HCT116 (cell line): ENCODE data around the gene FBXW8. TPM values are rescaled to one million over a fixed set of nuclear protein-coding genes. Genes with fewer than 3 reads are reported as not detected.

Source experiments
- ATAC-seq: fragments of 200-7000 bp; cut with Tn5 transposase; 2 replicates; pipeline ENCODE4 v1.9.1; 2020; ENCODE audit warnings: mild to moderate bottlenecking, moderate library complexity
- BruUV-seq: library from RNA; stranded (reverse); fragments of 400-500 nt; replicated peaks from 2 replicates; lab custom pipeline; 2021; lab: Mats Ljungman, UMichigan
- CTCF ChIA-PET: fragments of 300-600 bp; sonication (Branson Sonifier 250); formaldehyde crosslinking; loops from one replicate; lab custom pipeline; 2021; ENCODE audit warnings: antibody characterized with exemption; lab: Charles Lee
- POLR2A ChIA-PET: fragments of 300-600, 350-600 bp; sonication (Branson Sonifier 250); formaldehyde crosslinking; loops from one replicate; lab custom pipeline; 2021; ENCODE audit warnings: antibody characterized with exemption; lab: Charles Lee
- RAD21 ChIA-PET, 2 experiments: fragments of 300-600 bp; sonication (Branson Sonifier 250); formaldehyde crosslinking; loops; one replicate each; lab custom pipeline; 2023; ENCODE audit warnings: low total read pairs in 2 of 2; ENCODE audit not compliant: uncharacterized antibody in 2 of 2, unreplicated experiment in 2 of 2, low non-redundant PET in 1 of 2; lab: Charles Lee
- DNase-seq: peaks from one replicate; pipeline ENCODE4 v3.0.0-alpha.2; 2010; ENCODE audit warnings: low read depth, low spot score
- H2AFZ ChIP-seq: fragments of 200-600 bp; shearing (Covaris generic), sonication (generic); 2 replicates; pipeline ENCODE4 v1.6.1; 2017; ENCODE audit warnings: low read depth, mixed run types, mixed read lengths, antibody characterized with exemption, low read length; ENCODE audit not compliant: poor library complexity, severe bottlenecking
- H3K27ac ChIP-seq: 2 replicates; pipeline ENCODE4 v1.5.1; 2012; ENCODE audit warnings: low read depth, low read length
- H3K27me3 ChIP-seq: fragments of 200-600 bp; sonication (generic); 2 replicates; pipeline ENCODE4 v1.6.1; 2016; ENCODE audit warnings: mixed run types, low read length, mixed read lengths; ENCODE audit not compliant: insufficient read depth
- H3K36me3 ChIP-seq, 2 experiments: fragments of 200-500 bp in 1 of 2; fragments of 200-600 bp in 1 of 2; sonication (Bioruptor generic) in 1 of 2; sonication (generic) in 1 of 2; 2 replicates each; pipeline versions ENCODE4 v1.5.1 to v1.6.1; 2014 to 2016; ENCODE audit warnings: low read length in 2 of 2, inconsistent platforms in 1 of 2, mixed read lengths in 1 of 2, mixed run types in 1 of 2; ENCODE audit not compliant: insufficient read depth in 2 of 2, control insufficient read depth in 1 of 2
- H3K4me1 ChIP-seq, 2 experiments: fragments of 200-600 bp in 1 of 2; sonication (generic) in 1 of 2; 2 replicates each; pipeline versions ENCODE4 v1.5.1 to v1.6.1; 2012 to 2017; ENCODE audit warnings: low read length in 2 of 2, inconsistent platforms in 1 of 2, mild to moderate bottlenecking in 1 of 2, mixed read lengths in 1 of 2, mixed run types in 1 of 2, moderate library complexity in 1 of 2; ENCODE audit not compliant: insufficient read depth in 2 of 2, control insufficient read depth in 1 of 2
- H3K4me2 ChIP-seq: fragments of 200-600 bp; sonication (generic); 2 replicates; pipeline ENCODE4 v1.6.1; 2017; ENCODE audit warnings: mixed run types, low read length, mixed read lengths
- H3K4me3 ChIP-seq, 2 experiments: fragments of 200-600 bp in 1 of 2; sonication (generic) in 1 of 2; replicated peaks in 1 of 2; 2 replicates each; pipeline ENCODE4 v1.5.1; 2011 to 2016; ENCODE audit warnings: low read length in 2 of 2, control low read depth in 1 of 2, low read depth in 1 of 2, mild to moderate bottlenecking in 1 of 2, mixed read lengths in 1 of 2, mixed run types in 1 of 2
- H3K79me2 ChIP-seq: fragments of 200-600 bp; sonication (generic); 2 replicates; pipeline ENCODE4 v1.6.1; 2017; ENCODE audit warnings: mild to moderate bottlenecking, mixed run types, low read length, moderate library complexity, mixed read lengths; ENCODE audit not compliant: insufficient read depth
- H3K9ac ChIP-seq: fragments of 200-600 bp; sonication (generic); 2 replicates; pipeline ENCODE4 v1.6.1; 2016; ENCODE audit warnings: low read length, mixed read lengths
- H3K9me2 ChIP-seq: fragments of 200-600 bp; sonication (generic), shearing (Covaris generic); 2 replicates; pipeline ENCODE4 v1.6.1; 2017; ENCODE audit warnings: mixed run types, mild to moderate bottlenecking, moderate library complexity; ENCODE audit not compliant: insufficient read depth
- H3K9me3 ChIP-seq, 2 experiments: fragments of 200-500 bp in 1 of 2; fragments of 200-600 bp in 1 of 2; sonication (Bioruptor generic) in 1 of 2; sonication (generic) in 1 of 2; 2 replicates each; pipeline ENCODE4 v1.6.1; 2014 to 2017; ENCODE audit warnings: low read length in 2 of 2, mixed read lengths in 2 of 2, inconsistent platforms in 1 of 2, low read depth in 1 of 2, mild to moderate bottlenecking in 1 of 2, mixed run types in 1 of 2, moderate library complexity in 1 of 2; ENCODE audit not compliant: control insufficient read depth in 1 of 2, insufficient read depth in 1 of 2
- H4K20me1 ChIP-seq: fragments of 200-600 bp; sonication (generic), shearing (Covaris generic); 2 replicates; pipeline ENCODE4 v1.6.1; 2017; ENCODE audit warnings: mixed run types, mild to moderate bottlenecking, moderate library complexity; ENCODE audit not compliant: insufficient read depth
- CBX3 ChIP-seq: IDR thresholded peaks from 2 replicates; pipeline ENCODE4 v1.6.1; 2012; ENCODE audit warnings: low read depth
- CEBPB ChIP-seq: IDR thresholded peaks from 2 replicates; pipeline ENCODE4 v1.6.1; 2012; ENCODE audit warnings: low read depth
- EGR1 ChIP-seq: IDR thresholded peaks from 2 replicates; pipeline ENCODE4 v1.6.1; 2012; ENCODE audit warnings: low read depth
- EZH2 ChIP-seq: fragments of 200-600 bp; sonication (generic); IDR thresholded peaks from 2 replicates; pipeline ENCODE4 v1.6.1; 2017; ENCODE audit warnings: antibody characterized with exemption, mixed run types
- EZH2phosphoT487 ChIP-seq: fragments of 200-600 bp; IDR thresholded peaks from 2 replicates; pipeline ENCODE4 v1.6.1; 2018; ENCODE audit warnings: antibody characterized with exemption, borderline replicate concordance
- FOSL1 ChIP-seq: IDR thresholded peaks from 2 replicates; pipeline ENCODE4 v1.6.1; 2012; ENCODE audit warnings: low read depth
- JUND ChIP-seq: IDR thresholded peaks from 2 replicates; pipeline ENCODE4 v1.6.1; 2012
- SIN3A ChIP-seq: IDR thresholded peaks from 2 replicates; pipeline ENCODE4 v1.6.1; 2012; ENCODE audit warnings: low read depth
- SP1 ChIP-seq: IDR thresholded peaks from 2 replicates; pipeline ENCODE4 v1.6.1; 2012; ENCODE audit warnings: low read depth
- SRF ChIP-seq: IDR thresholded peaks from 2 replicates; pipeline ENCODE4 v1.6.1; 2012; ENCODE audit warnings: low read depth
- ZFX ChIP-seq: fragments of 450-650 bp; IDR thresholded peaks from 2 replicates; pipeline ENCODE4 v1.6.1; 2017
- intact Hi-C: fragments of 100-400 bp; cut with micrococcal nuclease; formaldehyde crosslinking; loops from 2 replicates; pipeline ENCODE4 v1.10.0; 2022
- total RNA-seq: library from RNA; stranded (reverse); gene quantifications from one replicate; pipeline ENCODE4 v1.2.1, GENCODE V29; 2021; ENCODE audit not compliant: unreplicated experiment
- TF ChIP-seq, protein P1 (sequence below): IDR thresholded peaks from 2 replicates; pipeline ENCODE4 v1.6.1; 2012
- TF ChIP-seq, protein P2 (sequence below): IDR thresholded peaks from 2 replicates; pipeline ENCODE4 v1.6.1; 2011; ENCODE audit warnings: mild to moderate bottlenecking, low read length, moderate library complexity; ENCODE audit not compliant: insufficient replicate concordance; ENCODE audit errors: extremely low read depth
- TF ChIP-seq, protein P3 (sequence below): IDR thresholded peaks from 2 replicates; pipeline ENCODE4 v1.6.1; 2012; ENCODE audit warnings: low read depth
- TF ChIP-seq, protein P4 (sequence below): IDR thresholded peaks from 2 replicates; pipeline ENCODE4 v1.6.1; 2012

Gene FBXW8
- total RNA-seq, 1 experiment from 2014 or later: 14.6 TPM

DNA sequence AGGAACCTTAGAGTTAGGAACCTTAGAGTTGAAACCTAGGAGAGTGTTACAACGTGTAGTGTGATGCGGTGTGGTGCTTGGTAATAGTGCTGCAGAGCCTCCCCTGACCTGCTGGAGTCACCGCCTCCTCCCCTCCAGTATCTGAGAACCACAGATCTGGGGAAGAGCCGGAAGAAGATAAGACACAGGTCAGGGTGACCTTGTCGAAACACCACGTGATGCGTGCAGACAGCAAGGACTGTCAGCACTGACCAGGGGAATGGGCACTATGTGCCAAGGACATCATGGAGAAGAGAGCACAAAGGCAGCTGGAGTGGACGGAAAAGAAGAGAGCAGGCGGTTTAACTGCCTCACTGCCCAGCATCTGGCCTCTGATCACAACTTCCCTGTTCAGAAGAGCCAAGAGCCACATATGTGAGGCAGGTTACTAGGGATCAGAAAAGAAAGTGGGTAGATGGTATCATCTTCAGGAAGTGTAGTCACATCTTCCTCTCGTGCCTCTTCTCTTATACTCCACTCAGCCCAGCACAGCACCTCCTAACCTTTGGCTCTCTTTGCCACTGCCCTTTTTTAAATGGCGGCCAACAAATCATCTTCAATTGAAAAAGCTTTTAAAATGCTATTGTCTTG, 94.8 kb downstream of the FBXW8 start:
- H3K27ac ChIP-seq: no peak overlapping the region
- DNase-seq: no peak
- no peak for TF ChIP-seq JUND
- TF ChIP-seq EZH2phosphoT487: no peak
- TF ChIP-seq, protein P1, sequence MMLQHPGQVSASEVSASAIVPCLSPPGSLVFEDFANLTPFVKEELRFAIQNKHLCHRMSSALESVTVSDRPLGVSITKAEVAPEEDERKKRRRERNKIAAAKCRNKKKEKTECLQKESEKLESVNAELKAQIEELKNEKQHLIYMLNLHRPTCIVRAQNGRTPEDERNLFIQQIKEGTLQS: no peak
- TF ChIP-seq, protein P2, sequence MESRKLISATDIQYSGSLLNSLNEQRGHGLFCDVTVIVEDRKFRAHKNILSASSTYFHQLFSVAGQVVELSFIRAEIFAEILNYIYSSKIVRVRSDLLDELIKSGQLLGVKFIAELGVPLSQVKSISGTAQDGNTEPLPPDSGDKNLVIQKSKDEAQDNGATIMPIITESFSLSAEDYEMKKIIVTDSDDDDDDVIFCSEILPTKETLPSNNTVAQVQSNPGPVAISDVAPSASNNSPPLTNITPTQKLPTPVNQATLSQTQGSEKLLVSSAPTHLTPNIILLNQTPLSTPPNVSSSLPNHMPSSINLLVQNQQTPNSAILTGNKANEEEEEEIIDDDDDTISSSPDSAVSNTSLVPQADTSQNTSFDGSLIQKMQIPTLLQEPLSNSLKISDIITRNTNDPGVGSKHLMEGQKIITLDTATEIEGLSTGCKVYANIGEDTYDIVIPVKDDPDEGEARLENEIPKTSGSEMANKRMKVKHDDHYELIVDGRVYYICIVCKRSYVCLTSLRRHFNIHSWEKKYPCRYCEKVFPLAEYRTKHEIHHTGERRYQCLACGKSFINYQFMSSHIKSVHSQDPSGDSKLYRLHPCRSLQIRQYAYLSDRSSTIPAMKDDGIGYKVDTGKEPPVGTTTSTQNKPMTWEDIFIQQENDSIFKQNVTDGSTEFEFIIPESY: no peak
- TF ChIP-seq SRF: no peak
- no peak for TF ChIP-seq FOSL1
- TF ChIP-seq EGR1: no peak
- TF ChIP-seq EZH2: no peak
- no peak for TF ChIP-seq CBX3
- no peak for TF ChIP-seq SP1
- no peak for TF ChIP-seq ZFX
- TF ChIP-seq, protein P3, sequence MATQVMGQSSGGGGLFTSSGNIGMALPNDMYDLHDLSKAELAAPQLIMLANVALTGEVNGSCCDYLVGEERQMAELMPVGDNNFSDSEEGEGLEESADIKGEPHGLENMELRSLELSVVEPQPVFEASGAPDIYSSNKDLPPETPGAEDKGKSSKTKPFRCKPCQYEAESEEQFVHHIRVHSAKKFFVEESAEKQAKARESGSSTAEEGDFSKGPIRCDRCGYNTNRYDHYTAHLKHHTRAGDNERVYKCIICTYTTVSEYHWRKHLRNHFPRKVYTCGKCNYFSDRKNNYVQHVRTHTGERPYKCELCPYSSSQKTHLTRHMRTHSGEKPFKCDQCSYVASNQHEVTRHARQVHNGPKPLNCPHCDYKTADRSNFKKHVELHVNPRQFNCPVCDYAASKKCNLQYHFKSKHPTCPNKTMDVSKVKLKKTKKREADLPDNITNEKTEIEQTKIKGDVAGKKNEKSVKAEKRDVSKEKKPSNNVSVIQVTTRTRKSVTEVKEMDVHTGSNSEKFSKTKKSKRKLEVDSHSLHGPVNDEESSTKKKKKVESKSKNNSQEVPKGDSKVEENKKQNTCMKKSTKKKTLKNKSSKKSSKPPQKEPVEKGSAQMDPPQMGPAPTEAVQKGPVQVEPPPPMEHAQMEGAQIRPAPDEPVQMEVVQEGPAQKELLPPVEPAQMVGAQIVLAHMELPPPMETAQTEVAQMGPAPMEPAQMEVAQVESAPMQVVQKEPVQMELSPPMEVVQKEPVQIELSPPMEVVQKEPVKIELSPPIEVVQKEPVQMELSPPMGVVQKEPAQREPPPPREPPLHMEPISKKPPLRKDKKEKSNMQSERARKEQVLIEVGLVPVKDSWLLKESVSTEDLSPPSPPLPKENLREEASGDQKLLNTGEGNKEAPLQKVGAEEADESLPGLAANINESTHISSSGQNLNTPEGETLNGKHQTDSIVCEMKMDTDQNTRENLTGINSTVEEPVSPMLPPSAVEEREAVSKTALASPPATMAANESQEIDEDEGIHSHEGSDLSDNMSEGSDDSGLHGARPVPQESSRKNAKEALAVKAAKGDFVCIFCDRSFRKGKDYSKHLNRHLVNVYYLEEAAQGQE: no peak
- TF ChIP-seq, protein P4, sequence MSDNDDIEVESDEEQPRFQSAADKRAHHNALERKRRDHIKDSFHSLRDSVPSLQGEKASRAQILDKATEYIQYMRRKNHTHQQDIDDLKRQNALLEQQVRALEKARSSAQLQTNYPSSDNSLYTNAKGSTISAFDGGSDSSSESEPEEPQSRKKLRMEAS: no peak
- TF ChIP-seq CEBPB: no peak
- TF ChIP-seq SIN3A: no peak
- TF ChIP-seq, all 23 proteins: peak for 0
- no peak overlapping the region for H3K9ac ChIP-seq
- H3K9me2 ChIP-seq: no peaks in the 10 kb centered on the region
- H3K4me3 ChIP-seq: no peak overlapping the region
- no peak overlapping the region for H3K4me2 ChIP-seq
- CTCF ChIA-PET: no interaction called here
- H3K4me1 ChIP-seq: no peaks in the 10 kb centered on the region
- no peaks in the 10 kb centered on the region for H3K79me2 ChIP-seq
- no peak for ATAC-seq
- H3K36me3 ChIP-seq: 0 out of 4 replicates have a peak, but pooled peaks cover 0 to 3% of the 10 kb centered on the region in 2 experiments
- intact Hi-C loops: no loop called here
- RAD21 ChIA-PET: no interaction called here
- no peaks in the 10 kb centered on the region for H4K20me1 ChIP-seq
- BruUV-seq: no TSS peak
- H3K9me3 ChIP-seq: no peaks in the 10 kb centered on the region
- H2AFZ ChIP-seq: no peak overlapping the region
- POLR2A ChIA-PET: no interaction called here
- no peaks in the 10 kb centered on the region for H3K27me3 ChIP-seq
